Measurements from ENCODE around the gene GRM7.

GRM7 gene

DNA sequence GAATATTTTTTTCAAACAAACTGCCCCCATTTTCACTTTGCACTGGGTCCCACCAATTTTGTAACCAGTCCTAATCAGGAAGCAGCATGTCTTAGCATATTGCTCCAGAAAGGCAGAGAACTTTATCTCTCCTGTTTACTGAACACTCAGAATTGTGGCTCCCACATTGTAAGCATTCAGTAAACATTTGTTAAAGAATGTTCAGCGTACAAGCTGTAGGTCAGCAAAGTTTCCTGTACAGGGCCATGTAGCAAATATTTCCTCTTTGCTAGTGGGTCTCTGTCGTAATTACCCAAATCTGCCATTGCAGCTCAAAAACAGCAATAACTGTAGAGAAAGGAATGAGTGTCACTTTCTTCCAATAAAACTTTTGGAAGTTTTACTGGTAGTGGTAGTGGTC is 393.3 kb downstream of the GRM7 start:
- WGBS (ENCODE audit: insufficient coverage), result 100% methylated on average over 1 of the region's 2 CpGs
- no peak for DNase-seq
- POLR2A ChIA-PET, result no interaction called here
- no peak overlapping the region for H3K4me3 ChIP-seq (ENCODE audit: control insufficient read depth in 1 of 7, extremely low read depth in 1 of 7, insufficient read depth in 4 of 7, low read depth in 2 of 7, low read length in 6 of 7)
- H3K36me3 ChIP-seq (ENCODE audit: control insufficient read depth in 4 of 4, insufficient read depth in 4 of 4, low read length in 3 of 4), result no peaks in the 10 kb centered on the region
- no peaks in the 10 kb centered on the region for H3K27me3 ChIP-seq (replicated peaks in 2 of 5; ENCODE audit: control insufficient read depth in 4 of 5, insufficient read depth in 5 of 5, low read length in 4 of 5)
- CTCF ChIA-PET, result no interaction called here
- no peak overlapping the region for H3K27ac ChIP-seq (ENCODE audit: insufficient read depth in 1 of 2, low read depth in 1 of 2, low read length in 2 of 2, poor library complexity in 1 of 2, severe bottlenecking in 2 of 2)
- H3K4me1 ChIP-seq (ENCODE audit: control extremely low read depth in 1 of 4, control insufficient read depth in 4 of 4, insufficient read depth in 4 of 4, low read length in 3 of 4), result no peaks in the 10 kb centered on the region
- peaks cover 0 to 7% (median 2%) of the 10 kb centered on the region in 5 experiments for H3K9me3 ChIP-seq (ENCODE audit: control extremely low read depth in 1 of 5, control insufficient read depth in 4 of 5, insufficient read depth in 2 of 5, low read depth in 1 of 5, low read length in 4 of 5)

DNA sequence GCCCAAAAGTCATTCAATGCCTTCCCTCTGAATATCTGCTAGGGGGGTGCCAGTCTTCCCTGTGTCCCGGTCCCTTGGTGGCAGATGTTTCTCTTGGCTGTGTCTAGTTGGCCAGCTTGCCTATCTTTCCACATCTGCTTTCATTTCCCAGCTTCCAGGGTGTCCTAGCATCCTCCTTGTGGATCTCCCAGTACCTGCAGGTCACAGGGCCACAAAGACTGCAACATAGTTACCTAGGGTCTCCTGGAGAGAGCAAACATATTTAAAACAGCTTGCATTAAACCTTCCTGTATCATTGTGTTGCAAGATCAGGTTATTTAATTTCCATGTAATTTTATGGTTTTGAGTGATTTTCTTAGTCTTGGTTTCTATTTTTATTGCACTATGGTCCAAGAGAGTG is 400.1 kb downstream of the GRM7 start:
- Histone ChIP-seq H3K9me3 (ENCODE audit: control extremely low read depth in 1 of 5, control insufficient read depth in 4 of 5, insufficient read depth in 2 of 5, low read depth in 1 of 5, low read length in 4 of 5) (peaks cover 0 to 11% (median 2%) of the 10 kb centered on the region in 5 experiments), H3K27me3 (replicated peaks in 2 of 5; ENCODE audit: control insufficient read depth in 4 of 5, insufficient read depth in 5 of 5, low read length in 4 of 5) (no peaks in the 10 kb centered on the region), H3K4me1 (ENCODE audit: control extremely low read depth in 1 of 4, control insufficient read depth in 4 of 4, insufficient read depth in 4 of 4, low read length in 3 of 4) (no peaks in the 10 kb centered on the region), H3K27ac (ENCODE audit: insufficient read depth in 1 of 2, low read depth in 1 of 2, low read length in 2 of 2, poor library complexity in 1 of 2, severe bottlenecking in 2 of 2) (no peak overlapping the region), H3K4me3 (ENCODE audit: control insufficient read depth in 1 of 7, extremely low read depth in 1 of 7, insufficient read depth in 4 of 7, low read depth in 2 of 7, low read length in 6 of 7) (no peak overlapping the region), H3K36me3 (ENCODE audit: control insufficient read depth in 4 of 4, insufficient read depth in 4 of 4, low read length in 3 of 4) (no peaks in the 10 kb centered on the region)
- CTCF ChIA-PET, result no interaction called here
- no peak for DNase-seq
- WGBS (ENCODE audit: insufficient coverage), result no CpG with 5 or more reads among the region's 1 CpG
- POLR2A ChIA-PET, result no interaction called here

GRCh38 chr3:7263347-7264195 is 402.7 kb downstream of the GRM7 start:
- Histone ChIP-seq H3K27me3 (replicated peaks in 2 of 5; ENCODE audit: control insufficient read depth in 4 of 5, insufficient read depth in 5 of 5, low read length in 4 of 5) (no peaks in the 10 kb centered on the region), H3K4me1 (ENCODE audit: control extremely low read depth in 1 of 4, control insufficient read depth in 4 of 4, insufficient read depth in 4 of 4, low read length in 3 of 4) (no peaks in the 10 kb centered on the region), H3K36me3 (ENCODE audit: control insufficient read depth in 4 of 4, insufficient read depth in 4 of 4, low read length in 3 of 4) (no peaks in the 10 kb centered on the region), H3K4me3 (ENCODE audit: control insufficient read depth in 1 of 7, extremely low read depth in 1 of 7, insufficient read depth in 4 of 7, low read depth in 2 of 7, low read length in 6 of 7) (no peak overlapping the region), H3K27ac (ENCODE audit: insufficient read depth in 1 of 2, low read depth in 1 of 2, low read length in 2 of 2, poor library complexity in 1 of 2, severe bottlenecking in 2 of 2) (no peak overlapping the region), H3K9me3 (ENCODE audit: control extremely low read depth in 1 of 5, control insufficient read depth in 4 of 5, insufficient read depth in 2 of 5, low read depth in 1 of 5, low read length in 4 of 5) (peaks cover 0 to 7% (median 0%) of the 10 kb centered on the region in 5 experiments)
- ChIA-PET CTCF (no interaction called here), POLR2A (no interaction called here)
- no peak for DNase-seq
- over 99% methylated on average over 12 of the region's 13 CpGs for WGBS (ENCODE audit: insufficient coverage)

GRCh38 chr3:7264196-7264526 is 403.2 kb downstream of the GRM7 start:
- no peak for DNase-seq
- H3K36me3 ChIP-seq (ENCODE audit: control insufficient read depth in 4 of 4, insufficient read depth in 4 of 4, low read length in 3 of 4), result no peaks in the 10 kb centered on the region
- no peaks in the 10 kb centered on the region for H3K4me1 ChIP-seq (ENCODE audit: control extremely low read depth in 1 of 4, control insufficient read depth in 4 of 4, insufficient read depth in 4 of 4, low read length in 3 of 4)
- POLR2A ChIA-PET, result no interaction called here
- 100% methylated on average over 4 of the region's 4 CpGs for WGBS (ENCODE audit: insufficient coverage)
- no peaks in the 10 kb centered on the region for H3K27me3 ChIP-seq (replicated peaks in 2 of 5; ENCODE audit: control insufficient read depth in 4 of 5, insufficient read depth in 5 of 5, low read length in 4 of 5)
- no peak overlapping the region for H3K27ac ChIP-seq (ENCODE audit: insufficient read depth in 1 of 2, low read depth in 1 of 2, low read length in 2 of 2, poor library complexity in 1 of 2, severe bottlenecking in 2 of 2)
- peaks cover 0 to 4% (median 0%) of the 10 kb centered on the region in 5 experiments for H3K9me3 ChIP-seq (ENCODE audit: control extremely low read depth in 1 of 5, control insufficient read depth in 4 of 5, insufficient read depth in 2 of 5, low read depth in 1 of 5, low read length in 4 of 5)
- CTCF ChIA-PET, result no interaction called here
- H3K4me3 ChIP-seq (ENCODE audit: control insufficient read depth in 1 of 7, extremely low read depth in 1 of 7, insufficient read depth in 4 of 7, low read depth in 2 of 7, low read length in 6 of 7), result no peak overlapping the region

GRCh38 chr3:7265736-7266135 is 404.8 kb downstream of the GRM7 start:
- CTCF ChIA-PET, result no interaction called here
- no peaks in the 10 kb centered on the region for H3K36me3 ChIP-seq (ENCODE audit: control insufficient read depth in 4 of 4, insufficient read depth in 4 of 4, low read length in 3 of 4)
- WGBS (ENCODE audit: insufficient coverage), result 100% methylated on average over 3 of the region's 4 CpGs
- no peak overlapping the region for H3K4me3 ChIP-seq (ENCODE audit: control insufficient read depth in 1 of 7, extremely low read depth in 1 of 7, insufficient read depth in 4 of 7, low read depth in 2 of 7, low read length in 6 of 7)
- no peaks in the 10 kb centered on the region for H3K27me3 ChIP-seq (replicated peaks in 2 of 5; ENCODE audit: control insufficient read depth in 4 of 5, insufficient read depth in 5 of 5, low read length in 4 of 5)
- H3K27ac ChIP-seq (ENCODE audit: insufficient read depth in 1 of 2, low read depth in 1 of 2, low read length in 2 of 2, poor library complexity in 1 of 2, severe bottlenecking in 2 of 2), result no peak overlapping the region
- POLR2A ChIA-PET, result no interaction called here
- no peaks in the 10 kb centered on the region for H3K4me1 ChIP-seq (ENCODE audit: control extremely low read depth in 1 of 4, control insufficient read depth in 4 of 4, insufficient read depth in 4 of 4, low read length in 3 of 4)
- H3K9me3 ChIP-seq (ENCODE audit: control extremely low read depth in 1 of 5, control insufficient read depth in 4 of 5, insufficient read depth in 2 of 5, low read depth in 1 of 5, low read length in 4 of 5), result peaks cover 0 to 4% (median 0%) of the 10 kb centered on the region in 5 experiments
- no peak for DNase-seq

GRCh38 chr3:7266551-7266950 is 405.6 kb downstream of the GRM7 start:
- Histone ChIP-seq H3K27ac (ENCODE audit: insufficient read depth in 1 of 2, low read depth in 1 of 2, low read length in 2 of 2, poor library complexity in 1 of 2, severe bottlenecking in 2 of 2) (no peak overlapping the region), H3K36me3 (ENCODE audit: control insufficient read depth in 4 of 4, insufficient read depth in 4 of 4, low read length in 3 of 4) (no peaks in the 10 kb centered on the region), H3K4me1 (ENCODE audit: control extremely low read depth in 1 of 4, control insufficient read depth in 4 of 4, insufficient read depth in 4 of 4, low read length in 3 of 4) (no peaks in the 10 kb centered on the region), H3K27me3 (replicated peaks in 2 of 5; ENCODE audit: control insufficient read depth in 4 of 5, insufficient read depth in 5 of 5, low read length in 4 of 5) (no peaks in the 10 kb centered on the region), H3K4me3 (ENCODE audit: control insufficient read depth in 1 of 7, extremely low read depth in 1 of 7, insufficient read depth in 4 of 7, low read depth in 2 of 7, low read length in 6 of 7) (no peak overlapping the region), H3K9me3 (ENCODE audit: control extremely low read depth in 1 of 5, control insufficient read depth in 4 of 5, insufficient read depth in 2 of 5, low read depth in 1 of 5, low read length in 4 of 5) (peaks cover 0 to 2% (median 0%) of the 10 kb centered on the region in 5 experiments)
- CTCF ChIA-PET, result no interaction called here
- POLR2A ChIA-PET, result no interaction called here
- no CpG with 5 or more reads among the region's 1 CpG for WGBS (ENCODE audit: insufficient coverage)
- no peak for DNase-seq

DNA sequence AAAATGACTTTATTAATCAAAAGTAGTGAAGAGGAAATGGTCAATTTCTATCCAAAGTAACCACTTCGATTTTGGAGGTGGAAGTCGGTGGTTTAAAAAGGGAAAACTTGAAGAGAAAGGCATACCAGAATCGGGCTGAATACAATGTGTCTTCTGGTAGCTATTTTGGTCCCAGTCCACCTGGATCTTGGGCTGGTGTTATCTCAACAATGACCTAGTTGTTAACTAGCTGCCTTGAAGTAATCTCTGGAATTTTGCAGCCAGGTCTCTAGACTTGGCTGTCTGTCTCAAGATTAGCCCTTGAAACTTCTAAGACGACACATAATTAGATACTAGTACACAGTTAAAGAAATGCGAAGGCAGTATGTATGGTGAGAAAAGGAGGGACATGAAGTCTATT is 409.8 kb downstream of the GRM7 start:
- ChIA-PET POLR2A (no interaction called here), CTCF (no interaction called here)
- no peak for DNase-seq
- 100% methylated on average over 4 of the region's 5 CpGs for WGBS (ENCODE audit: insufficient coverage)
- Histone ChIP-seq H3K36me3 (ENCODE audit: control insufficient read depth in 4 of 4, insufficient read depth in 4 of 4, low read length in 3 of 4) (no peaks in the 10 kb centered on the region), H3K27me3 (replicated peaks in 2 of 5; ENCODE audit: control insufficient read depth in 4 of 5, insufficient read depth in 5 of 5, low read length in 4 of 5) (no peaks in the 10 kb centered on the region), H3K4me3 (ENCODE audit: control insufficient read depth in 1 of 7, extremely low read depth in 1 of 7, insufficient read depth in 4 of 7, low read depth in 2 of 7, low read length in 6 of 7) (no peak overlapping the region), H3K9me3 (ENCODE audit: control extremely low read depth in 1 of 5, control insufficient read depth in 4 of 5, insufficient read depth in 2 of 5, low read depth in 1 of 5, low read length in 4 of 5) (peaks cover 0 to 2% (median 0%) of the 10 kb centered on the region in 5 experiments), H3K4me1 (ENCODE audit: control extremely low read depth in 1 of 4, control insufficient read depth in 4 of 4, insufficient read depth in 4 of 4, low read length in 3 of 4) (no peaks in the 10 kb centered on the region), H3K27ac (ENCODE audit: insufficient read depth in 1 of 2, low read depth in 1 of 2, low read length in 2 of 2, poor library complexity in 1 of 2, severe bottlenecking in 2 of 2) (no peak overlapping the region)
